Measurements from ENCODE around the gene FAHD1.

- TF ChIP-seq TAF1 (conservative IDR thresholded peaks at IDR 0.05) (no peak), CTCF (IDR thresholded peaks at IDR 0.05; ENCODE audit: low read depth, low read length, missing input control) (no peak), SP1 (IDR thresholded peaks at IDR 0.05) (no peak), ATF3 (IDR thresholded peaks at IDR 0.05) (no peak), RXRA (IDR thresholded peaks at IDR 0.05) (no peak), REST (IDR thresholded peaks at IDR 0.05) (no peak), HNF4G (IDR thresholded peaks at IDR 0.05) (no peak), GABPA (IDR thresholded peaks at IDR 0.05 in 1 of 2, conservative IDR thresholded peaks at IDR 0.05 in 1 of 2) (no peak), NR2F2 (IDR thresholded peaks at IDR 0.05) (no peak)
Measured at GRCh38 chr16:1791256-1791942, 35.6 kb upstream of the FAHD1 start.

Data from liver (tissue), 3 donors.